HepG2 (cell line): ENCODE results near the gene LMAN1L. TPM values are rescaled to one million over a fixed set of nuclear protein-coding genes. Genes with fewer than 3 reads are reported as not detected.

Experiments used
- ATAC-seq: fragments of 200-7000 bp; cut with Tn5 transposase; 3 replicates; pipeline ENCODE4 v1.9.1; 2020; ENCODE audit warnings: mild to moderate bottlenecking, moderate library complexity
- BruUV-seq: library from RNA; stranded (reverse); fragments of 400-500 nt; replicated peaks from 2 replicates; lab custom pipeline; 2021; lab: Mats Ljungman, UMichigan
- CTCF ChIA-PET: fragments of 300-600 bp; formaldehyde crosslinking; extraction: SDS; loops from one replicate; lab custom pipeline; 2021; ENCODE audit warnings: low total read pairs, inconsistent platforms, low intra/inter-chr PET ratio; lab: Yijun Ruan, JAX
- POLR2A ChIA-PET: fragments of 350-600 bp; sonication (Branson Sonifier 250); formaldehyde crosslinking; loops from one replicate; lab custom pipeline; 2020; ENCODE audit warnings: antibody characterized with exemption, inconsistent platforms; lab: Yijun Ruan, JAX
- DNase-seq: peaks from one replicate; pipeline ENCODE4 v3.0.0-alpha.2; 2015; ENCODE audit warnings: low spot score
- FAIRE-seq: peaks from 3 replicates; lab custom pipeline; 2011; peaks lifted over from hg19 to GRCh38; lab: Jason Lieb, UNC
- H2AFZ ChIP-seq: one replicate; pipeline ENCODE4 v1.6.1; 2011; ENCODE audit warnings: low read length, inconsistent platforms
- H3K27ac ChIP-seq: fragments of 300-600 bp; 3 replicates; pipeline ENCODE4 v1.8.0; 2011; ENCODE audit warnings: mixed run types, mild to moderate bottlenecking, mixed read lengths, low read length, inconsistent platforms; ENCODE audit not compliant: insufficient read depth; ENCODE audit errors: extremely low read length
- H3K27me3 ChIP-seq, 2 experiments: fragments of 200-600 bp in 1 of 2; 2 replicates in 1 of 2; 3 replicates in 1 of 2; pipeline versions ENCODE4 v1.6.0 to v1.8.0; 2011; ENCODE audit warnings: low read length in 2 of 2, mild to moderate bottlenecking in 2 of 2, moderate library complexity in 2 of 2, inconsistent platforms in 1 of 2; ENCODE audit not compliant: insufficient read depth in 2 of 2, control insufficient read depth in 1 of 2
- H3K36me3 ChIP-seq, 2 experiments: fragments of 200-600 bp in 1 of 2; replicated peaks in 1 of 2; 2 replicates in 1 of 2; 3 replicates in 1 of 2; pipeline versions ENCODE4 v1.5.1 to v1.8.0; 2011; ENCODE audit warnings: low read length in 2 of 2, inconsistent platforms in 1 of 2; ENCODE audit not compliant: insufficient read depth in 2 of 2, control insufficient read depth in 1 of 2
- H3K4me1 ChIP-seq: 2 replicates; pipeline ENCODE4 v1.5.1; 2012; ENCODE audit warnings: low read length, inconsistent platforms; ENCODE audit not compliant: insufficient read depth
- H3K4me2 ChIP-seq: 2 replicates; pipeline ENCODE4 v1.6.0; 2011; ENCODE audit warnings: low read depth, low read length, inconsistent platforms
- H3K4me3 ChIP-seq, 3 experiments: fragments of 200-600 bp in 1 of 3; sonication (generic), shearing (Covaris generic) in 1 of 3; replicated peaks in 1 of 3; 2 replicates each; pipeline ENCODE4 v1.5.1; 2011 to 2016; ENCODE audit warnings: low read length in 3 of 3, inconsistent platforms in 2 of 3, low read depth in 2 of 3, mild to moderate bottlenecking in 2 of 3, control low read depth in 1 of 3, mixed read lengths in 1 of 3; ENCODE audit not compliant: insufficient read depth in 1 of 3
- H3K79me2 ChIP-seq: one replicate; pipeline ENCODE4 v1.6.1; 2011; ENCODE audit warnings: low read length, inconsistent platforms; ENCODE audit not compliant: insufficient read depth
- H3K9ac ChIP-seq: 2 replicates; pipeline ENCODE4 v1.6.0; 2011; ENCODE audit warnings: mild to moderate bottlenecking, low read depth, low read length, inconsistent platforms; ENCODE audit not compliant: insufficient read depth
- H3K9me3 ChIP-seq: 2 replicates; pipeline ENCODE4 v1.5.1; 2012; ENCODE audit warnings: mild to moderate bottlenecking, low read length
- H4K20me1 ChIP-seq: 2 replicates; pipeline ENCODE4 v1.6.0; 2011; ENCODE audit warnings: inconsistent platforms, mild to moderate bottlenecking, low read length, moderate library complexity; ENCODE audit not compliant: insufficient read depth
- BORCS8-MEF2B ChIP-seq: sonication (generic); formaldehyde crosslinking; IDR thresholded peaks from 2 replicates; pipeline ENCODE4 v1.8.0; 2022; ENCODE audit warnings: mild to moderate bottlenecking, missing genetic modification reagents
- DMAP1 ChIP-seq: IDR thresholded peaks from 2 replicates; pipeline ENCODE4 v1.6.1; 2016
- E2F2 ChIP-seq: sonication (generic); formaldehyde crosslinking; IDR thresholded peaks from 2 replicates; pipeline ENCODE4 v1.4.0; 2020; ENCODE audit warnings: missing genetic modification reagents, borderline replicate concordance
- HHEX ChIP-seq: IDR thresholded peaks from 2 replicates; pipeline ENCODE4 v1.6.1; 2016; ENCODE audit warnings: control low read depth
- KAT7 ChIP-seq: IDR thresholded peaks from 2 replicates; pipeline ENCODE4 v1.6.1; 2018; ENCODE audit warnings: borderline replicate concordance, missing compliant biosample characterization
- NR2C2 ChIP-seq: sonication (generic); formaldehyde crosslinking; IDR thresholded peaks from 2 replicates; pipeline ENCODE4 v1.4.0; 2020; ENCODE audit warnings: missing genetic modification reagents, mild to moderate bottlenecking, moderate library complexity, borderline replicate concordance
- SMARCC2 ChIP-seq: fragments of 450-650 bp; IDR thresholded peaks from 2 replicates; pipeline ENCODE4 v1.6.1; 2017; ENCODE audit warnings: antibody characterized with exemption, mild to moderate bottlenecking
- TBP ChIP-seq: sonication (generic); formaldehyde crosslinking; IDR thresholded peaks from 2 replicates; pipeline ENCODE4 v1.5.0; 2020; ENCODE audit warnings: missing genetic modification reagents
- ZNF484 ChIP-seq: sonication (generic); formaldehyde crosslinking; IDR thresholded peaks from 2 replicates; pipeline ENCODE4 v1.5.1; 2020; ENCODE audit warnings: mild to moderate bottlenecking, low read depth, missing genetic modification reagents, borderline replicate concordance
- ZNF567 ChIP-seq: sonication (generic); formaldehyde crosslinking; IDR thresholded peaks from 2 replicates; pipeline ENCODE4 v1.8.1; 2023; ENCODE audit warnings: mild to moderate bottlenecking, missing genetic modification reagents, borderline replicate concordance
- ZNF710 ChIP-seq: sonication (generic); formaldehyde crosslinking; IDR thresholded peaks from 2 replicates; pipeline ENCODE4 v1.5.0; 2020; ENCODE audit warnings: mild to moderate bottlenecking, missing genetic modification reagents, borderline replicate concordance
- ZNF747 ChIP-seq: sonication (generic); formaldehyde crosslinking; IDR thresholded peaks from 2 replicates; pipeline ENCODE4 v1.8.1; 2023; ENCODE audit warnings: missing genetic modification reagents, mild to moderate bottlenecking, borderline replicate concordance
- WGBS: methylation state at CpG from one replicate; pipeline ENCODE4 v1.1.6; 2017; ENCODE audit warnings: low lambda C conversion rate; 5-methylcytosine and 5-hydroxymethylcytosine counted together
- in situ Hi-C: cut with HindIII; loops from 2 replicates; pipeline ENCODE4 v1.10.0; 2017; ENCODE audit warnings: low pct_unique_long_range_greater_than_20kb; ENCODE audit not compliant: extremely low pct_ligation_motif_present
- intact Hi-C: fragments of 100-400 bp; cut with micrococcal nuclease; formaldehyde crosslinking; loops from one replicate; pipeline ENCODE4 v1.10.0; 2022; ENCODE audit not compliant: unreplicated experiment
- polyA plus RNA-seq, 8 experiments: library from polyadenylated mRNA; depleted of rRNA in 3 of 8; stranded (reverse) in 7 of 8; unstranded in 1 of 8; fragments of >200 nt; fragmentation: Illumina TruSeq in 4 of 8; extraction: Trizol in 4 of 8; gene quantifications; 2 replicates each; pipeline versions ENCODE4 v1.2.1 to v1.2.3, GENCODE V29; 2011 to 2016; ENCODE audit warnings: low read depth in 4 of 8, missing spikeins in 1 of 8, mixed read lengths in 1 of 8; ENCODE audit not compliant: insufficient read depth in 1 of 8
- total RNA-seq, 5 experiments: library from RNA; depleted of rRNA; stranded (reverse); fragments of >200 nt; fragmentation: Illumina TruSeq; extraction: Trizol; gene quantifications; 2 replicates each; pipeline ENCODE4 v1.2.3, GENCODE V29; 2016; ENCODE audit warnings: low read depth in 1 of 5
- TF ChIP-seq, protein P1 (sequence below): sonication (generic); formaldehyde crosslinking; IDR thresholded peaks from 2 replicates; pipeline ENCODE4 v1.5.1; 2020; ENCODE audit warnings: missing genetic modification reagents, mild to moderate bottlenecking, borderline replicate concordance

Gene LMAN1L
- total and polyA plus RNA-seq, 2 of the 13 experiments (the other 11 are each of a cell fraction or from before 2014, with no cell fraction given) = not detected

DNA sequence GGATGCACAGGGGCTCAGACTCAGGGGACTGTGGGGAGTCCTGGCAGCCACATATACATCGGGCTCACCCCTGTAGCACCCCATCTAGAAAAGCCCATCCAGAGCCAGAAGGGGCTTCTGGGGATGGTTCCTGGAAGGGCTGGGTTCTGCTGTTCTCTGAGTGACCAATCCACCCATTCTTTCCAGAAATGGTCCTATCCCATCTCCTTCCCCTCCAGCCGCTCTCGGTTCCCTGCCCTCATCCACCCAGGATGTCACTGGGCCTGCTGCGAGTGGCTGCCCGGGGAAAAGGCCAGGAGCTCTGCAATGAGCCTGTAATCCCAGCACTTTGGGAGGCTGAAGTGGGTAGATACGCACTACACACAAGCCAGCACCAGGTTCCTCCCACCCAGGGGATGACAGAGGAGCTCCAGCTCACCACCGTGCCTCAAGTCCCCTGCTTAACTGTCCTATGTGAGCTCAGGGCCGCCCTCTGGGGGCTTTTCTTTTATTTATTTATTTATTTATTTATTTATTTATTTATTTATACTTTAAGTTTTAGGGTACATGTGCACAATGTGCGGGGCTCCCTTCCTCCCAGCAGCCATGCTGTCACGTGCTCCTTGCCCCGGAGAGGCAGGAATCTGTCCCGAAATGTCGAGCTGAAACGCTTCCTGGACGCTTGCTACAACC lies 44.4 kb upstream of the LMAN1L start:
- Histone ChIP-seq H3K27me3 (no peaks in the 10 kb centered on the region), H3K4me3 (peak overlapping the region; percentile 27 to 58 (median 44); a peak in 5 of 6 replicates), H3K4me1 (peaks cover 29% of the 10 kb centered on the region), H3K79me2 (no peaks in the 10 kb centered on the region), H3K36me3 (no peaks in the 10 kb centered on the region), H2AFZ (no peak overlapping the region), H3K9ac (no peak overlapping the region), H3K27ac (no peak overlapping the region), H3K4me2 (peak overlapping the region; percentile 87), H4K20me1 (no peaks in the 10 kb centered on the region), H3K9me3 (no peaks in the 10 kb centered on the region)
- ATAC-seq = no peak
- no peak for DNase-seq
- intact Hi-C loops = loop anchor here (10.0 kb wide), 1 partner anchor 63 kb away; no protein-coding TSS in a partner anchor
- in situ Hi-C loops = loop anchor here (5.0 kb wide), 2 partner anchors 131 to 396 kb away; no protein-coding TSS in a partner anchor
- TF ChIP-seq HHEX (CRISPR knock-in tag) (no peak), KAT7 (CRISPR knock-in tag) (no peak), BORCS8-MEF2B (CRISPR knock-in tag) (no peak), TBP (no peak), NR2C2 (CRISPR knock-in tag) (no peak), SMARCC2 (no peak), ZNF747 (CRISPR knock-in tag) (no peak), ZNF484 (CRISPR knock-in tag) (no peak), ZNF710 (CRISPR knock-in tag) (no peak), E2F2 (CRISPR knock-in tag) (no peak), ZNF567 (CRISPR knock-in tag) (no peak), DMAP1 (CRISPR knock-in tag) (no peak)
- TF ChIP-seq, protein P1, sequence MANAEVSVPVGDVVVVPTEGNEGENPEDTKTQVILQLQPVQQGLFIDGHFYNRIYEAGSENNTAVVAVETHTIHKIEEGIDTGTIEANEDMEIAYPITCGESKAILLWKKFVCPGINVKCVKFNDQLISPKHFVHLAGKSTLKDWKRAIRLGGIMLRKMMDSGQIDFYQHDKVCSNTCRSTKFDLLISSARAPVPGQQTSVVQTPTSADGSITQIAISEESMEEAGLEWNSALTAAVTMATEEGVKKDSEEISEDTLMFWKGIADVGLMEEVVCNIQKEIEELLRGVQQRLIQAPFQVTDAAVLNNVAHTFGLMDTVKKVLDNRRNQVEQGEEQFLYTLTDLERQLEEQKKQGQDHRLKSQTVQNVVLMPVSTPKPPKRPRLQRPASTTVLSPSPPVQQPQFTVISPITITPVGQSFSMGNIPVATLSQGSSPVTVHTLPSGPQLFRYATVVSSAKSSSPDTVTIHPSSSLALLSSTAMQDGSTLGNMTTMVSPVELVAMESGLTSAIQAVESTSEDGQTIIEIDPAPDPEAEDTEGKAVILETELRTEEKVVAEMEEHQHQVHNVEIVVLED = no peak
- BruUV-seq = no TSS peak
- POLR2A ChIA-PET = interaction anchor here (0.6 to 2.3 kb wide), 8 partner anchors 8 to 137 kb away, joined by 4 to 13 read pairs (median 7); partner anchors contain the start of gene CYP1A1
- no peak for FAIRE-seq
- 38% methylated on average over 14 of the region's 15 CpGs for WGBS
- CTCF ChIA-PET = interaction anchor here (0.8 to 5.8 kb wide), 7 partner anchors 32 to 150 kb away, joined by 3 to 59 read pairs (median 7); no protein-coding TSS in a partner anchor
